GM12874 (cell line): ENCODE results near the gene VCL.

ENCODE experiments used
- TF ChIP-seq, protein P1 (sequence below): IDR thresholded peaks from 2 replicates; pipeline ENCODE4 v1.5.1; 2011; ENCODE audit warnings: low read depth, mild to moderate bottlenecking, control low read depth, low read length, moderate library complexity; ENCODE audit not compliant: insufficient read depth

Gene VCL

DNA sequence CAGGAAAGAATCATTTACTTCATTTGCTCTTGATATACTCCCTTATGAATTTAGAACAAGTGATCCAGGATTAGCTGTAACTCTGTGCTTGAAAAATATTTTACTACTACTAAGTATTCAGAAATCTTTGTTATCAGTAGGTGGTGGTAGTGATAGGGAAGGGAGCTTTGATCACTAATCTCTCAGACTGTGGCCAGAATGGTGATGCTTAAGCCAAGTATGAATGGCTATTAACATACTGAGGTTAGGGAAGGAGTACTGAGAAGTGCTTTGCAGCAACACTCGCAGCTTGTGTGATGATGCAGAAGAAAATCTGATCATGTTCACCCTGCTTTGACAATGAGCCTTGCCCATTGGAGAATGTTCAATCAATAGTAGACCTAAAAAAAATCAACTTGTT, 123.5 kb downstream of the VCL start:
- TF ChIP-seq, protein P1, sequence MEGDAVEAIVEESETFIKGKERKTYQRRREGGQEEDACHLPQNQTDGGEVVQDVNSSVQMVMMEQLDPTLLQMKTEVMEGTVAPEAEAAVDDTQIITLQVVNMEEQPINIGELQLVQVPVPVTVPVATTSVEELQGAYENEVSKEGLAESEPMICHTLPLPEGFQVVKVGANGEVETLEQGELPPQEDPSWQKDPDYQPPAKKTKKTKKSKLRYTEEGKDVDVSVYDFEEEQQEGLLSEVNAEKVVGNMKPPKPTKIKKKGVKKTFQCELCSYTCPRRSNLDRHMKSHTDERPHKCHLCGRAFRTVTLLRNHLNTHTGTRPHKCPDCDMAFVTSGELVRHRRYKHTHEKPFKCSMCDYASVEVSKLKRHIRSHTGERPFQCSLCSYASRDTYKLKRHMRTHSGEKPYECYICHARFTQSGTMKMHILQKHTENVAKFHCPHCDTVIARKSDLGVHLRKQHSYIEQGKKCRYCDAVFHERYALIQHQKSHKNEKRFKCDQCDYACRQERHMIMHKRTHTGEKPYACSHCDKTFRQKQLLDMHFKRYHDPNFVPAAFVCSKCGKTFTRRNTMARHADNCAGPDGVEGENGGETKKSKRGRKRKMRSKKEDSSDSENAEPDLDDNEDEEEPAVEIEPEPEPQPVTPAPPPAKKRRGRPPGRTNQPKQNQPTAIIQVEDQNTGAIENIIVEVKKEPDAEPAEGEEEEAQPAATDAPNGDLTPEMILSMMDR = no peak

DNA sequence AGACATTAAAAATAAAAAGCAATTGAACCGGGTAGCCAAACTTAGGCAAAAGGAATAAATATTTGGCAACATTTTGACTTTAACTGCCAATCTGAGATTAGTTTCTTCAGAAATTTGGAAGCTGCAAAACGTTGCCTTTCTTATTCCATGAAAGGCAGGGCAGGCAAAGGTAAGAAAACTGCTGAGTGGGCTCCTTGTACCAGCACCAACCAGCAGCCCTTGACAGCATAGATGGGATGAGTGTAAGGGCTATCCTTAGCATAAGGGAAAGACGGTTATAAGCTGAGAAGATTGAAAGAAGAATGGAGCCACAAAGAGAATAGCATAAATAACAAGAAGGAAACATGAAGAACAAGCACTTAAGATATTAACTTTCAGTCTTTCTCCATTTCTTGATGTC, 124.1 kb downstream of the VCL start:
- TF ChIP-seq, protein P1 = no peak

DNA sequence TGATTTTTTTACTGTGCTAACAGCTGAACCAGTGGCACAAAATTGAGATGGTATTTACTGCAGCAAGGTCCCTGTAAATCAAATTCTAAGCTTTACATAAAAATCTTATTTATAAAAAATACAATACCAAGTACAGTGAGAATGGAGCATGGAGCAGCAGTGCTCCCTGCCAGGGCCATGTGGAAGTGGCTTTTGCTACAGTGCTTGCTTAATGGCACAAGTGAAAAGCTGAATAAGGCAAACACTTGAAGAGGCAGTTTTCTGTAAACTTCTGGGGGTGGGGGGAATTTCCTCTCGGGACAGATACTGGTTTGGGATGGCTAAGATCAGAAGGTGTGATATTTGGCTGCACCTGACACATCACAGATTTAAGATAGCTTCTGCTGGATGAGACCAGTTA, 125.2 kb downstream of the VCL start:
- TF ChIP-seq, protein P1 = no peak

- TF ChIP-seq, protein P1 = no peak
Observed at GRCh38 chr10:74133923-74134820, 136.3 kb downstream of the VCL start.

DNA sequence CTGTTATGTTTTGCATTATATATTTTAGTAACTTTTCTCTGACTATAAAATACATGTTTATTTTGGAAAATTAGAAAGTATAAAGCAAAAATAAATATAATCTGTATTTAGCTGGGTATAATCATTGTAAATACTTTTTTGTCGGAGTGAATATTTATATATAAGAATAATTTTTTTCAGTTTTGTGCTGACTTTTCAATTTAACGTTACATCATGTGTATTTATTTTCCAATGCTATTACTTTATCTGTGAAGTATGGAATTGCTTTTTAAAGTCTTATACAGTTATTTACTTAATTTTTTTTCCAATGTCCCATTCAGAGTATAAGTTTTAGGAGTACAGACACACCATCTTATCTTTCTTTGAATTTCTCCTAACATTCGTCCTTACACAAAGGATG, 137.5 kb downstream of the VCL start:
- TF ChIP-seq, protein P1 = no peak

DNA sequence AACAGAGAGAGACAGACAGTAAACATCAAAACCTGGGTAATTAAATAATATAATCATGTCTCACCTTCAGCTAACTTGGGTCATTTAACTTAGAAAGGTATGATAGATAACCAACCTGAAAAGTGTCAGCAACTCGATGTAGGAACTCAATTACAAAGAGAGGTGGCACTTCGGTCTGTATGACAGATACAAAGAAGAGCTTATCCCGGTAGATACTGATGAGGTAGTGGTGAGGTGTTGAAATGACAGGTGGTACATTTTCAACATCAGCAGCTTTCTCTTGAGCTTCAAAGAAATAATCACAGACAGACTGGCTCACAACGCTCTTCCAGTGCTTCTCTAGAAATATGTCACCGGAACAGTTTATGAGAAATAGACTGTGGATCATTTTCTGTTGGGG, 140.1 kb downstream of the VCL start:
- TF ChIP-seq, protein P1 = no peak

- TF ChIP-seq, protein P1 = no peak
Observed at GRCh38 chr10:74139981-74140380, 142.1 kb downstream of the VCL start.
